KBM-7 (cell line): Measurements from ENCODE around the gene MEIS2.

Experiments used
- DNase-seq: peaks from one replicate; pipeline ENCODE4 v3.0.0-alpha.2; 2015
- in situ Hi-C: fragments of 300-500 bp; cut with MboI; formaldehyde crosslinking; loops from 2 replicates; pipeline ENCODE4 v1.14.3; 2020; ENCODE audit warnings: low sequenced_read_pairs, low pct_unique_long_range_greater_than_20kb, mixed read lengths

MEIS2 gene

DNA sequence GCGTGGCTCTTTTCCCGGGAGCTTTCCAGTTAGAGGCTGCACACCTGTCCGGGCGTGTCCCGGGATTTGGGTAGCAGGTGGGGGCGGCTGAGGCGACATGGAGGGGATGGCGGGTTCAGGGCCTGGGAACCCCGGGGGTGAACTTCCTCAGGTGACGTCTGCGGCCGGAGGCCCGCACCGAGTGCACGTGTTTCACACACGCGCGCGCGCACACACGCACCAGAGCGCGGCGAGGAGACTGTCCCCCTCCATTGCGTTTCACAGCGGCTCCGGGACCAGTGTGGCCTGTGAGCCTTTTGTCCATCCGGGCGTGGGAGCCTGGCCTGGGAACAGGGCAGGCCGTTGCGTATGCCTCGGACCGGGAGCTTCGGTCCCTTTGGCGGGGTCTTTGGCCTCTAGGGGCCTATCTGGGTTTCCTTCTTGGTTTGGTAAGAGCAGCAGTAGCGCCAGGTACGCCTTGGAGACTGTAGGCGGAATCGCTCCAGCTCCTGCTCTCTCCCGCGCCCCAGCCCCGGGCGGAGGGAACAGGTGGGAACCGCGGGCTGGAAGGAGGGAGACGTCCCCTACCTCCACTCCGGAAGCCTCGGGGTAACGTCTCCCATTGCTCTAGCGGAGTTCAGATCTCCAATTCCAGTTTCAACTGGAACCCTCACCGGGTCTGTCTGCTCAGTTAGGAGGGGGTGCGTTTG, 220.0 kb downstream of the MEIS2 start:
- no peak for DNase-seq
- in situ Hi-C loops, result loop anchor here (25.0 kb wide), 1 partner anchor 232 kb away; the partner anchor contains the start of gene MEIS2

DNA sequence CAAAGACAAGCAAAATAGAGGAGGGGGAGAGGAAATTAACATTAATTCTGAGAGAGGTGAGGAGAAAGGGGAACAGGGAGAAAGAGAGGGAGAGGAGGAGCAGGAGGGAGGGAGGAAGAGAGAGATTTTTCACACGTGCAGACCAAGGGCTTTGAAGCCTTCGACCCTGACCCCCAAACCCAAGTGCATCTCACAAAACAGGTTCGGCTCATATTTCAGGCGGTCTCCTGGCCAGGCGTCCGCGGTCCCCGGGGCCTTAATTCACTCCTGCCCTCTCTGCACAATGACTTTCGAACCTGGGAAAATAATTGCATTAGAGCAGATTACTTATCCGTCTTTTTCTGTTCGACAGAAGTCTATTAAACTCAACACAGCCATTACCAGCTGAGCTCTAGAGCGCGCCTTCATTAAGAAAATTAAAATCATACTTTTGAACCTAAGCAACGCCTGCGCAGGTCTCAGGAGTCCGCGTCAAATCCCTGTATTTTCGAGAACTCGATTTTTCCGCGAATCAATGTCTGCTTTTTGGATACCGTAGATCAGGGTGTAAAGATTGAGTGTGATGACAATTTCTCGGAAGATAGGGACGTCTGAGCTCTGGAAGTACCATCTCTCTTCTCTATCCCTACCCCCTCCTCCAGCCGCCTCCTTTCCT, 220.7 kb downstream of the MEIS2 start:
- DNase-seq, result no peak
- in situ Hi-C loops, result loop anchor here (25.0 kb wide), 1 partner anchor 233 kb away; the partner anchor contains the start of gene MEIS2

DNA sequence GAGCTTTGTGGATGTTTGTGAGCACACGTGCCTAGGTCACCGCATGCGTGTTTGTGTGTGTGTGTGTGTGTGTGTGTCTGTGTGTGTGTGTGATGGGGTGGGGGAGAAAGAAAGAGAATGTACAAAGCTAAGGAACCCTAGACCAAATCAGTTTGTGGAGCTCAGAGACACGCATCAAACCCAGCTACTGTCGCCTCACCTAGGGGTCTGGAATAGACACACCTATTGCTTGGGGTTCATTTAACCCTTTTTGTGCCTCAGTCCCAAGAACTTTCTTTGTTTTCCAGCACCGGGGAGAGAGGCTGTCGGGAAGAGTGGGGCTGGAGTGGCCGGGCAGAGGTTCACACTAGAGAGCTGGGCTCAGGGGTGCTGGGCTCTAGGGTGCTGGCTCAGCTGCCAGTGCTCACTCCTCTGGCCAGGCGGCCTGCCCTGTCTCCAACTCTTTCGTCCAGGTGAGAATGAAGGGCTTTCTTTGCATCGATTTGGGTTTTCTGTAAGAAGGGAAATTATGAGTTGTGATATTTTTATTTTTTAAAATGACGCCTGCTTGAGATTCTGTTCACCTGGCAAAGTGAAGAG, 221.6 kb downstream of the MEIS2 start:
- in situ Hi-C loops, result loop anchor here (25.0 kb wide), 1 partner anchor 234 kb away; the partner anchor contains the start of gene MEIS2
- DNase-seq, result no peak

DNA sequence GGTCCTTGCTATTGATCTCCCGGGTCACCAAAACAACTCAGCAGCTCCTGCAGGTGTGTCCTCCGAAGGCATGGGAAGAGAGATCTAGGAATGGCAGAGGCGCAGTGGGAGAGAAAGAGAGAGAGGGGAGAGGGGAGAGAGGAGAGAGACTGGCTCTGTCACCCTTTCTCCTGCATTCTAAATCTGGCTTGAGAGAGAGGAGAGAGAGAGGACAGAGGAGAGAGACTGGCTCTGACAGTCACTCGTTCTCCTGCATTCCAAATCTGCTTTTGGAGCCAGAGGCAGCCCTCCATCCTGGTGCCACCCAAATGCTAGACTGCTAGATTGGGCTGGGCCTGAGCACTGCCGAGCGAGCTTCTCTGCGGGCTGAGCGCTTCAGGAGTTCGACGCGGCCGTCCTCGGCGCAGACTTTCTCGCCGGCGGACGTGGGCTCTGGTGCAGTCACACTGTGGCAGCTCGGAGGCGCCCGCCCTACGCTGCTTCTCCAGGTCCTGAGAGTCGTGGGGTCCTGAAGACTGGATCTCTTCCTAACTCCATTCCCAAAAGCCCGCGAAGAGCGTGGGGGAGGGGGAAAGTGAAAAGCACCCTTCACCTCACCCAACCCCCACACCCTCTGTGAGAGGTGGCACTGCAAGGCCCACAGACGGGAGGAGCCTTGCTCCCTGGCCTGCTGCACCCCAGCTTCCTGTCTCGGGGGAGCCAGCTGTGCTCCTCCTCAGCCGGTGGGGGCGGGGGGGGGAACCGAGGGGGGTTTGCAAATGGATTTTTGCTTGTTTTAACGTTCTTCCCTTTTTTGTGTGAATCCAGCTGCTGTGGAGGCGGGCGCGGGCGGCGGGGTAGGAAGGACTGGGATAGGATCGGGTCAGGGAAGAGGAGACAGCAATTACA, 222.3 kb downstream of the MEIS2 start:
- in situ Hi-C loops, result loop anchor here (25.0 kb wide), 1 partner anchor 234 kb away; the partner anchor contains the start of gene MEIS2
- peak; percentile 65 for DNase-seq

DNA sequence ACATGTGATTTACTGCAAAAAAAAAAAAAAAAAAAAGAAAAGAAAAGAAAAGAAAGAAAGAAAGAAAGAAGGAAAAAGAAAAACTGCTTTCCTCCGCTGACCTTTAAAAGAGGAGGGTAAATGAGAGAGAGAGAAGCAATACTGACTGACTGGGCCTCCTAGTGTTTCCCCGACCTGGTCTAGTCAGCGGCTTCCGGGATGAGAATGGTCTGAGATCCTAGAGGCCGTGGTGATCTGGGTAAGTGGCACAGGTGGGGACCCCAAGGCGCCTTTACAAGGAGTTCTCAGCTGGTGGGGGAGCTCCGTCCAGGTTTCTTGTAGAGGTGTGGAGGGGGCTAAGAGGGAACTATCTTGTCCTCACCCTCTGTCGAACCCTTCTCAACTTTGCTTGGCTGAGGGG, 223.1 kb downstream of the MEIS2 start:
- no peak for DNase-seq
- in situ Hi-C loops, result loop anchor here (25.0 kb wide), 1 partner anchor 235 kb away; the partner anchor contains the start of gene MEIS2

DNA sequence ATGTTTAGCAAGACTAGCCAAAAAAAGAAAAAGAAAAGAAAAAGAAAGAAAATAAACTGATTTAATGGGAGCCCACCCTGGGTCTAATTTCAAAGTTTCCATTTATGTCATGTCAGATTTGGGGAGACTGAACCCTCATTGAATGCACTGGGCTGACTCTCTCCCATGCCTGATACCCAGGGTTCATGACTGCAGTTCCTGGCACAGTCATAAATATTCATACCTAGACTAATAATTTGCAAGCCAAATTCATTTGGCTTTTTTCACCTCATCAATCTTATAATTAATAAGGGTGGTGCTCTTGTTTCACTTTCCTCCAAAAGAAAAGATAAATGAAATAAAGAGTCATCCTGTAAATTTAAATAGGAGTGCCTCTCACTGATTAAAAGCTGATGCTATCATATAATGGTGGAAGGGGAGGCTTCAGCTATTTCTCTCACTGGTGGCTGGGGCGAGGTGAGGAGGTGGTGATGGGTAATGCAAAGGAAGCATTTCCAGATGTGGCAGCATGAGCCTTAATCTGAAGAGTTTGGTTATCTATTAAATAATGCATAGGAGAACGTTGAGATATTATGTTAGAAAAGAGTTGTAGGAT, 224.5 kb downstream of the MEIS2 start:
- in situ Hi-C loops, result loop anchor here (25.0 kb wide), 1 partner anchor 236 kb away; the partner anchor contains the start of gene MEIS2
- no peak for DNase-seq

DNA sequence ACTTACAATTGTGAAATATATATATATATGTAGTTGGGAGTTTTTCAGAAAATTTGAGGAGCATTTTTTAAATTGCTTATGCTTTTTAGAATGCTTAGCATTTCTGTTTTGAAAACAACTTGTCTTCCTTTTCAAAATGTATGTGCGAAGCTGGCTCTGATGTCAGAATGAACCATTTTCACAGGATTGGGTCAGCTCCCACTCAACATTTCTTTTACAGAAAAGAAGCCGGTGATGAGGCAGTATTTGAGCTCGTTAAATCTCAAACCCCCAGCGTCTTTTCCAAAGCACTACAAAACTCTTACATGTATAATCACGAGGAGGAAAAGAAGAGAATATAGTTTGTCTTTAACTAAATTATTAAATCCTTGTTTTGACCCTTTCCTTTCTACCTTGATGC, 225.4 kb downstream of the MEIS2 start:
- in situ Hi-C loops, result loop anchor here (25.0 kb wide), 1 partner anchor 237 kb away; the partner anchor contains the start of gene MEIS2
- no peak for DNase-seq

DNA sequence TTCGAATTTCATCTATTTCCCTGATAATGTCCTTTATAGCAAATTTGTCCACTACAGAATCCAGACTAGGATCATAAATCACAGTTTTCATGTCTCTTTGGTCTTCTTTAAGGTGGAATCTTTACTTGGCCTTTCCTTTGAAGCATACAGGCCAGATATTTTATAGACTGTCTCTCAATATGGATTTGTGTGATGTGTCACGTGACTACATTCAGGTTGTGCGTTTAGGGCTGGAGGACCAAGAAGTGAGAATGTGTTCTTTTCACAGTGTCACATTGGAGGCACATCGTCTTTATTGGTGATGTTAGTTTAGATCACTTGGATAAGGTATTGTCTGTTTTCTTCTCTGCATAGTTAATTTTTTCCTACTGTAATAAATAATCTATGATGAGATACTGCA, 232.9 kb downstream of the MEIS2 start:
- DNase-seq, result no peak
- in situ Hi-C loops, result no loop called here

DNA sequence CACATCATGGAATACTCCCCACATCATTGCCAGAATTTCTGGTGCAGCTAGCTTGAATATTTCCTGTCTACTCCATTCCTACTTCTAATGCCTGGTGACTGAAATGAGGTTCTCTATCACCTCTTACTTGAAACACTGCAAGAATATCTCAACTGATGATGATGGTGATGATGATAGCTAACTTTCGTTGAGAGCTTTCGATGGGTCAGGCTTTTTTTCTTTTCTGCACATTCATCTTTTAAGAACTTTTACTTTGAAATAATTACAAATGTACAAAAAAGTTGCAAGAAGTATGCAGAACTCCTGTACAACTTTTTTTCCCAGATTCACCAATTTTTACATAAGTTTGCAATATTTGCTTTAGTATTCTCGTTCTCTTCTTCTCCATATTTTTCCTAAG, 233.5 kb downstream of the MEIS2 start:
- in situ Hi-C loops, result no loop called here
- DNase-seq, result no peak

DNA sequence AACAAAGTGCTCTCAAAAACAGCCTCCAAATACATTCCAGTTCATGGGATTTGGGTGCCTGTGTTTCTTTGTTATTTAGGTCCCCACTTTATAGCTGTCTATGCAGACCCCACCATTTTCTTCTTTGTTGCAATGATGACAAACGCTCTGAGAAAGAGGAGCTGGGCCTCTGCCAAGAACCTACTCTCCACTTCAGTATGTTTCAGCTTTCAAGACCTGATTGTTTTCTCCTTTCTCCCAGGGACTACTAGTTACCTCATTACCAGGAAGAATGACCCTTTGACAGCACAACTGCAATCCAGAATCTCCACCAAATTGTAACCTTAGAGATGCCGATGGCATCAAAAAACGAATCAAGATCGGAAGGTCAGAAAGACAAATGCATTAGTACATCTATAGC, 236.8 kb downstream of the MEIS2 start:
- in situ Hi-C loops, result no loop called here

DNA sequence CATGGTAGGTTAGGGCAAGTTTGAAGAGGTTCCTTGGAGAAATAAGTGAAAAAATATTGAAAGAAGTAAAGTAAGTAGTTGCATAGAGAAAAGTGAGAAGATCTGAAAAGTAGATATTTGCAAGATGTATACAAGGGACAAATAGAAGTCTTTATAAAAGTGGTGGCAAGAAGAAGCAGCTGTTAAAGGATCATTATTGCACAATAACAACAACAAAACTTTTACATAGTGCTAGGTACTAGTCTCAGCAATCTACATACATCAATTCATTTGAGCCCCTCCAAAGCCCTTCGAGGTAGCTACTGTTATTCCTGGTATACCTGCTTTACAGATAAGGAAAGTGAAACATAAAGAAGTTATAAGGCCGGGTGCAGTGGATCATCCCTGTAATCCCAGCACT, 239.6 kb downstream of the MEIS2 start:
- DNase-seq, result no peak
- in situ Hi-C loops, result no loop called here

More for the DNA sequence above, 236.8 kb downstream of the MEIS2 start:
- DNase-seq, result no peak

DNA sequence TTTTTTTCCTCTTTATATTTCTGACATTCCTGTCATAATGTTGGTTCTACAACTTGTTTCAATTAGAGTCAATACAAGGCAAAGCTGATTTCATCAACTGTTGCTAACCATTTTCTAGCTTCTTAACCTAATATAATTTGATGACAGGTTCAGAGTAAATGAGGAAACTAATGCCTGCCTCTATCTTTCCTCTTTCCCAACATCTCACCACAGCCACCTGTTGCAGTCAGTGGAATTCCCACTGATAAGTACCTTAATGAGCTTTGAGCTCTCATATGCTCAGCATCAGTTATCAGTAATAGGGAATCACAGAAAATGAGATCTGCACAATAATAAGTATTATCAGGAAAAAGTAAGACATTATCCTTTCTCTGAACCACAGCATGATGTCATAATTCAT, 241.9 kb downstream of the MEIS2 start:
- no peak for DNase-seq
- in situ Hi-C loops, result no loop called here

DNA sequence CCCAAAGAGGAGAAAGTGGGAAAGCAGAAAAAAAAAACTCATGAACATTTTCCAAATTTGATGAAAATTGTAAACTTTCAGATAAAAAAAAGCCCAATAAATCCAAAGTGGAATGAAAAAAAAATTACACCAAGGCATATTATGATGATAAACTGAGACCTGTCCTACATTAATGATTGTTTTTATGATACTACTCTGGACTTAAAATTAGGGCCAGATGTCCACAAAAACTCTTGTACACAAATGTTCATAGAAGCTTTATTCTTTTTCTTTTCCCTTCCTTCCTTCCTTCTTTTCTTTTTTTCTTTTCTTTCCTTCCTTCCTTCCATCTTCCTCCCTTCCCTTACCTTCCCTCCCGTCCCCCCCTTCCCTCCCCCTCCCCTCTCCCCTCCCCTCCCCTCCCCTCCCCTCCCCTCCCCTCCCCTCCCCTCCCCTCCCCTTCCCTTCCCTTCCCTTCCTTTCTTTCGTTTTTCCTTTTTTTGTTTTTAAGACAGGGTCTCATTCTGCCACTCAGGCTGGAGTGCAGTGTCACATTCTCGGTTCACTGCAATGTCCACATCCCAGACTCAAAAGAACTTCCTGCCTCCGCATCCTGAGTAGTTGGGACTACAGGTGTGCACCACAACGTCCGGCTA, 243.9 kb downstream of the MEIS2 start:
- no peak for DNase-seq
- in situ Hi-C loops, result no loop called here

DNA sequence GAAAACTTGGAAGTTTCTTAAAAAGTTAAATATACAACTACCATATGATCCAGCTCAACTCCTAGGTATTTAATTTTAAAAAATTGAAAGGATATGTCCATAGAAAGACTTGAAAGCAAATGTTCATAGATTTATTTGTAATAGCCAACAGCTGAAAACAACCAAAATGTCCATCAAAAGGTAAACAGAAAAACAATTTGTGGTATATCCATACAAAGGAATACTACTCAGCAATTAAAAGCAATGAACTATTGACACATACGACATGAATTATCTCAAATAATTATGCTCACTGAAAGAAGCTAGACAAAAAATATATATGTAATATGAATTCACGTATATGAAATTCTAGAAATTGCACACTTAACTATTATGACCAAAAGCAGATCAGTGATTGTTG, 249.5 kb downstream of the MEIS2 start:
- in situ Hi-C loops, result no loop called here
- no peak for DNase-seq

DNA sequence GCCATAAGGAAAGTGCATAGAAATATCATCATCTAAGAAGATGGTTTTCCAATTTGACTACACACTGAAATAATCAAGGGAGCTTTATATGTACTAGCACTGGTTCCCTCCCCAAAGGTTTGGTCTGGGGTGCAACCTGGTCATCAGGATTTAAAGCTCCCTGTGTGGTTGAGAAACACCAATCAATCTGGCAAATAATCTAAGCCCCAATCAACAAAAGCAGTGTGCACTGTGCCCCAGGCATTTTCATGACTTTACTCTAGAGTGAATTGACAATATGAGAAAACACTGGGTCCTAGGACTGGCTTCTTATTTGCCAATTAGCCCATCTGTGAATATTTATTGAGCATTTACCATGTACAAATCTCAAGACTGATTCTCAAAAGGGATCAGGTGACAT, 255.1 kb downstream of the MEIS2 start:
- in situ Hi-C loops, result no loop called here
- no peak for DNase-seq

DNA sequence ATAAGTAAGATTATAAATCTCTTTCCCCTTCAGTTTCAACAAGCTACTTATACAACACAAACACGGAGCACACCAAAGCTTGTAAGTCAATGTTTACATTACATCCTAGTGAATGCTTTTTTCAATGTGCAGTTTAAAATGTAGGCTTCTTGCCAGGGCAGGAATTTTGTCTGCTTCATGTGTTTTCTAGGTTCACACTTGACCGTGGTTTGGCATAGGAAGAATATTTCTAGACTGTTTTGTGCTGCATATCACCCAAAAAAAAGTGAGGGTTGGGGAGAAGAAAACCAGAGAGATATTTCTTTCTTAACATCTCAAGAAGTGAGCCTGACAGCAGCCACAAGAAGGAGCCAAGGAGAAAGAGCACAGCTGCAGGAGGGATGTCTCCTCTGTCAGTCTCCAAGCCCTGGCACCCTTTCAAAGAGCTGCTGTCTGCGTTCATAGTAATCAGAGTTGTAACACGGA, 255.8 kb downstream of the MEIS2 start:
- in situ Hi-C loops, result no loop called here
- DNase-seq, result no peak

DNA sequence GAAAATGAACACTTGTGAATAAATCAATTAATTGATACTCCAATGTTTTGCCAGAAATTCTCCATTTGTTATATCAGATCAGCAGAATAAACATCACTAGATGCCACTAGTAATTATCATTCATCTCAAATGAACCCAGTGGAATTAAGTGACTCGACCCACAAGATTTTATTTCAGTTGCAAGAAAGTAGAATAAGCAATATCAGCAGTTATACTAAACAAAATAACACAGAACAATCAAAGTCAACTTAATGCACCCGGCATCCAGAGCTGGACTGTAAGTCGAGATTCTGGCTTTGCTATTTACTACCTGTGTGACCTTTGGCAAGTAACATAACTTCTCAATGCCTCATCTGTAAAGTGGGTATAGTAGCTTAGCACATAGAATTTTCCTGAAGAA, 256.5 kb downstream of the MEIS2 start:
- in situ Hi-C loops, result no loop called here
- no peak for DNase-seq

DNA sequence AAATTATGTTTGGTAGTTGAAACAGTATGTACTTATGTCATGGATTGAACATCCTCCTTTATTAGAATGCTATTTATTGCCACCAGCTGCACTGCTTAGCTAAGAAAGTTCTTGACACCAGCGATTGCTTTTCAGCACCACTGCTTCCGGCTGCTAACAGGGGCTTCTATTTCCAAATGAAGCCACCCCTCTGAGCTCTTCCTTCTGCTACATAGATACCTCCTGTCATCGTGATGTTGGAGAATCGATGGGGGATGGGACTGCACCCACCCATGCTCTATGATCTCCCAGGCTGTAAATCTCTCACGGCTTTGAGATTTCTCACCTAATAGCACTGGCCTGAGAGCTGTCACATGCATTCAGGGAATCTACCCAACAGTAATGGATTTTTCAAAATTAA, 259.2 kb downstream of the MEIS2 start:
- DNase-seq, result no peak
- in situ Hi-C loops, result no loop called here
